GM23338 (cell line): ENCODE measurements around the gene KIF19. TPM values are rescaled to one million over a fixed set of nuclear protein-coding genes. Genes with fewer than 3 reads are reported as not detected.

Source experiments
- ATAC-seq: fragments of 200-7000 bp; cut with Tn5 transposase; 3 replicates; pipeline ENCODE4 v1.9.1; 2020
- DNase-seq: peaks from one replicate; pipeline ENCODE4 v3.0.0-alpha.2; 2015; ENCODE audit warnings: low spot score
- H2AFZ ChIP-seq: fragments of 200-600 bp; sonication (generic); 2 replicates; pipeline ENCODE4 v1.8.0; 2016; ENCODE audit warnings: antibody characterized with exemption, mild to moderate bottlenecking, moderate library complexity
- H3F3A ChIP-seq: fragments of 200-600 bp; sonication (generic); replicated peaks from 2 replicates; pipeline ENCODE4 v1.8.0; 2017; ENCODE audit warnings: antibody characterized with exemption, mixed run types, low read depth
- H3K27ac ChIP-seq: fragments of 200-600 bp; sonication (generic); 2 replicates; pipeline ENCODE4 v1.6.1; 2016; ENCODE audit warnings: low read depth
- H3K27me3 ChIP-seq: fragments of 200-600 bp; sonication (generic); 2 replicates; pipeline ENCODE4 v1.8.0; 2016; ENCODE audit warnings: mild to moderate bottlenecking, mixed run types, moderate library complexity; ENCODE audit not compliant: insufficient read depth
- H3K36me3 ChIP-seq: fragments of 200-600 bp; sonication (generic); 2 replicates; pipeline ENCODE4 v1.8.0; 2016; ENCODE audit warnings: mild to moderate bottlenecking; ENCODE audit not compliant: insufficient read depth
- H3K4me1 ChIP-seq: fragments of 200-600 bp; sonication (generic); 2 replicates; pipeline ENCODE4 v1.8.0; 2016; ENCODE audit warnings: mild to moderate bottlenecking, moderate library complexity; ENCODE audit not compliant: insufficient read depth
- H3K4me2 ChIP-seq: fragments of 200-600 bp; sonication (generic); 2 replicates; pipeline ENCODE4 v1.7.1; 2017; ENCODE audit warnings: mixed run types
- H3K4me3 ChIP-seq: fragments of 200-600 bp; sonication (generic); 2 replicates; pipeline ENCODE4 v1.6.1; 2016; ENCODE audit warnings: mixed run types
- H3K79me2 ChIP-seq: fragments of 200-600 bp; sonication (generic); replicated peaks from 2 replicates; pipeline ENCODE4 v1.8.0; 2017; ENCODE audit warnings: mild to moderate bottlenecking; ENCODE audit not compliant: insufficient read depth
- H3K9me2 ChIP-seq: fragments of 200-600 bp; sonication (generic); 2 replicates; pipeline ENCODE4 v1.8.0; 2017; ENCODE audit not compliant: insufficient read depth
- H4K20me1 ChIP-seq: fragments of 200-600 bp; sonication (generic); replicated peaks from 2 replicates; pipeline ENCODE4 v1.8.0; 2017; ENCODE audit warnings: mild to moderate bottlenecking; ENCODE audit not compliant: insufficient read depth
- H3K27ac Mint-ChIP-seq: 2 replicates; pipeline ENCODE4 v1.8.0; 2020; ENCODE audit warnings: inconsistent platforms, mild to moderate bottlenecking, moderate library complexity, mixed read lengths
- H3K27me3 Mint-ChIP-seq: 3 replicates; pipeline ENCODE4 v1.8.0; 2022; ENCODE audit warnings: low read depth, mild to moderate bottlenecking, moderate library complexity, mixed read lengths, inconsistent platforms; ENCODE audit not compliant: insufficient read depth, poor library complexity
- H3K36me3 Mint-ChIP-seq: 3 replicates; pipeline ENCODE4 v1.8.0; 2021; ENCODE audit warnings: low read depth, mild to moderate bottlenecking, inconsistent platforms, moderate library complexity, mixed read lengths
- H3K4me1 Mint-ChIP-seq: 3 replicates; pipeline ENCODE4 v1.8.0; 2020; ENCODE audit warnings: mild to moderate bottlenecking, inconsistent platforms, mixed read lengths
- H3K4me3 Mint-ChIP-seq: 3 replicates; pipeline ENCODE4 v1.8.0; 2021; ENCODE audit warnings: moderate library complexity, mild to moderate bottlenecking, inconsistent platforms, mixed read lengths
- H3K9me3 Mint-ChIP-seq: 3 replicates; pipeline ENCODE4 v1.8.0; 2020; ENCODE audit warnings: moderate library complexity, mild to moderate bottlenecking, inconsistent platforms, mixed read lengths
- CREB1 ChIP-seq: fragments of 250-450 bp; sonication (Bioruptor Pico); IDR thresholded peaks from 2 replicates; pipeline ENCODE4 v1.5.0; 2020; ENCODE audit warnings: low read depth, mild to moderate bottlenecking, moderate library complexity
- EZH2phosphoT487 ChIP-seq: fragments of 200-600 bp; sonication (generic); IDR thresholded peaks from one replicate; pipeline ENCODE4 v1.8.1; 2018; ENCODE audit warnings: antibody characterized with exemption; ENCODE audit not compliant: unreplicated experiment
- JUNB ChIP-seq: IDR thresholded peaks from one replicate; pipeline ENCODE4 v1.6.1; 2016; ENCODE audit warnings: antibody characterized with exemption; ENCODE audit not compliant: unreplicated experiment
- POLR2AphosphoS5 ChIP-seq: IDR thresholded peaks from 2 replicates; pipeline ENCODE4 v1.6.1; 2016; ENCODE audit warnings: antibody characterized with exemption, low read depth
- STAT1 ChIP-seq: IDR thresholded peaks from one replicate; pipeline ENCODE4 v1.6.1; 2016; ENCODE audit warnings: antibody characterized with exemption; ENCODE audit not compliant: unreplicated experiment
- ZNF114 ChIP-seq: fragments of 250-450 bp; sonication (Bioruptor Pico); IDR thresholded peaks from 2 replicates; pipeline ENCODE4 v1.5.0; 2020; ENCODE audit warnings: mild to moderate bottlenecking, moderate library complexity
- polyA plus RNA-seq: library from polyadenylated mRNA; unstranded; fragments of >200 nt; fragmentation: Nextera tagmentation; extraction: Ambion mirVana; gene quantifications from 2 replicates; pipeline ENCODE4 v1.2.1, GENCODE V29; 2016
- total RNA-seq: library from RNA; depleted of rRNA; stranded (reverse); fragments of >200 nt; shearing (Covaris generic); gene quantifications from 2 replicates; pipeline ENCODE4 v1.2.3, GENCODE V29; 2014
- TF ChIP-seq, protein P1 (sequence below), 2 experiments: fragments of 200-600 bp in 1 of 2; sonication (generic) in 1 of 2; conservative IDR thresholded peaks; 2 replicates each; pipeline versions ENCODE4 v1.5.1 to v1.6.1; 2016 to 2017; ENCODE audit warnings: antibody characterized with exemption in 2 of 2, low read depth in 2 of 2, mild to moderate bottlenecking in 2 of 2, moderate library complexity in 1 of 2
- TF ChIP-seq, protein P2 (sequence below): IDR thresholded peaks from one replicate; pipeline ENCODE4 v1.6.1; 2018; ENCODE audit warnings: antibody characterized with exemption; ENCODE audit not compliant: unreplicated experiment

Gene KIF19
- total and polyA plus RNA-seq, 2 experiments from 2014 or later: 0.35 to 0.36 TPM

DNA sequence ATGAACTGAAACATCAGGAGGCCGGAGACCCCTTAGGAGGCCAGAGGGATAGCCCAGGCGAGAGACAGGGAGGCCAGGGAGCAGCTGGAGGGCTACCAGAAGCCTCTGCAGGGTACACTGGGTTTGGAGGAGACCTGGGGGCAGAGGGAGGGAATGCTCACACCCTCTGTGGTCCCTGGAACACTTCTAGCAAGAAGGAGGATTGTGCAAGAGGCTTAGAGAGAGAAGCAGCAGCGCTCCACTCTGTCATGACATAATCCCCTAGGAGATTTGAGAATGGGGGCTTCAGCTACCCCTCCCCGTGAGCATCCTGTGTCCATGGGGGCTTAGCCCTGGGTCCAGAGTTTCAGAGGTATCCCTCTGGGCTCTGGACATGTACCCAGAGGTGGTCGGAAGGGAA, 57.1 kb downstream of the KIF19 start:
- no peak overlapping the region for H3K27ac Mint-ChIP-seq
- H3K36me3 ChIP-seq: no peaks in the 10 kb centered on the region

DNA sequence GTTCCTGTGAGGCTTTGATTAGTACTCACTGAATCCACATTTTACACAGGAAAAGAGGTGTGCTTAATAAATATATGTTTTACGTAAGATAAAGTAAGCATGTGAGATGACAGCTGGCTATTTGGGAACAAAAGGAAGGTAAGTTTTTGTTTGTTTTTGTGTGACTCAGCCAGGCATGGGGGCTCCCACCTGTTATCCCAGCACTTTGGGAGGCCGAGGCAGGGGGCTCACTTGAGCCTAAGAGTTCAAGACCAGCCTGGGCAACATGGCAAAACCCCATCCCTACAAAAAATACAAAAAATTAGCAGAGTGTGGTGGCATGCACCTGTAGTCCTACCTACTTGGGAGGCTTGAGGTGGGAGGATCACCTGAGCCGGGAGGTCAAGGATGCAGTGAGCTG, 59.2 kb downstream of the KIF19 start:
- H3K27me3 ChIP-seq: no peaks in the 10 kb centered on the region
- H2AFZ ChIP-seq: no peak overlapping the region
- no peak overlapping the region for H3K4me2 ChIP-seq
- ATAC-seq: no peak
- Mint-ChIP-seq H3K9me3 (no peaks in the 10 kb centered on the region), H3K4me3 (no peak overlapping the region), H3K36me3 (no peaks in the 10 kb centered on the region), H3K4me1 (peaks cover 38% of the 10 kb centered on the region), H3K27ac (no peak overlapping the region), H3K27me3 (peaks cover 18% of the 10 kb centered on the region)
- no peak overlapping the region for H3K4me3 ChIP-seq
- H4K20me1 ChIP-seq: no peaks in the 10 kb centered on the region
- H3K79me2 ChIP-seq: no peaks in the 10 kb centered on the region
- no peaks in the 10 kb centered on the region for H3K36me3 ChIP-seq
- no peak overlapping the region for H3K27ac ChIP-seq
- H3K4me1 ChIP-seq: peaks cover 27% of the 10 kb centered on the region
- DNase-seq: no peak
- H3K9me2 ChIP-seq: no peaks in the 10 kb centered on the region
- H3F3A ChIP-seq: 0 out of 2 replicates have a peak, but pooled peaks cover 3% of the 10 kb centered on the region
- TF ChIP-seq ZNF114 (CRISPR knock-in tag) (no peak), POLR2AphosphoS5 (no peak), EZH2phosphoT487 (no peak), JUNB (no peak), CREB1 (CRISPR knock-in tag) (no peak), STAT1 (no peak)
- TF ChIP-seq, protein P1, sequence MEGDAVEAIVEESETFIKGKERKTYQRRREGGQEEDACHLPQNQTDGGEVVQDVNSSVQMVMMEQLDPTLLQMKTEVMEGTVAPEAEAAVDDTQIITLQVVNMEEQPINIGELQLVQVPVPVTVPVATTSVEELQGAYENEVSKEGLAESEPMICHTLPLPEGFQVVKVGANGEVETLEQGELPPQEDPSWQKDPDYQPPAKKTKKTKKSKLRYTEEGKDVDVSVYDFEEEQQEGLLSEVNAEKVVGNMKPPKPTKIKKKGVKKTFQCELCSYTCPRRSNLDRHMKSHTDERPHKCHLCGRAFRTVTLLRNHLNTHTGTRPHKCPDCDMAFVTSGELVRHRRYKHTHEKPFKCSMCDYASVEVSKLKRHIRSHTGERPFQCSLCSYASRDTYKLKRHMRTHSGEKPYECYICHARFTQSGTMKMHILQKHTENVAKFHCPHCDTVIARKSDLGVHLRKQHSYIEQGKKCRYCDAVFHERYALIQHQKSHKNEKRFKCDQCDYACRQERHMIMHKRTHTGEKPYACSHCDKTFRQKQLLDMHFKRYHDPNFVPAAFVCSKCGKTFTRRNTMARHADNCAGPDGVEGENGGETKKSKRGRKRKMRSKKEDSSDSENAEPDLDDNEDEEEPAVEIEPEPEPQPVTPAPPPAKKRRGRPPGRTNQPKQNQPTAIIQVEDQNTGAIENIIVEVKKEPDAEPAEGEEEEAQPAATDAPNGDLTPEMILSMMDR (conservative IDR thresholded peaks at IDR 0.05; ENCODE audit: low read depth in 2 of 2): no peak
- TF ChIP-seq, protein P2, sequence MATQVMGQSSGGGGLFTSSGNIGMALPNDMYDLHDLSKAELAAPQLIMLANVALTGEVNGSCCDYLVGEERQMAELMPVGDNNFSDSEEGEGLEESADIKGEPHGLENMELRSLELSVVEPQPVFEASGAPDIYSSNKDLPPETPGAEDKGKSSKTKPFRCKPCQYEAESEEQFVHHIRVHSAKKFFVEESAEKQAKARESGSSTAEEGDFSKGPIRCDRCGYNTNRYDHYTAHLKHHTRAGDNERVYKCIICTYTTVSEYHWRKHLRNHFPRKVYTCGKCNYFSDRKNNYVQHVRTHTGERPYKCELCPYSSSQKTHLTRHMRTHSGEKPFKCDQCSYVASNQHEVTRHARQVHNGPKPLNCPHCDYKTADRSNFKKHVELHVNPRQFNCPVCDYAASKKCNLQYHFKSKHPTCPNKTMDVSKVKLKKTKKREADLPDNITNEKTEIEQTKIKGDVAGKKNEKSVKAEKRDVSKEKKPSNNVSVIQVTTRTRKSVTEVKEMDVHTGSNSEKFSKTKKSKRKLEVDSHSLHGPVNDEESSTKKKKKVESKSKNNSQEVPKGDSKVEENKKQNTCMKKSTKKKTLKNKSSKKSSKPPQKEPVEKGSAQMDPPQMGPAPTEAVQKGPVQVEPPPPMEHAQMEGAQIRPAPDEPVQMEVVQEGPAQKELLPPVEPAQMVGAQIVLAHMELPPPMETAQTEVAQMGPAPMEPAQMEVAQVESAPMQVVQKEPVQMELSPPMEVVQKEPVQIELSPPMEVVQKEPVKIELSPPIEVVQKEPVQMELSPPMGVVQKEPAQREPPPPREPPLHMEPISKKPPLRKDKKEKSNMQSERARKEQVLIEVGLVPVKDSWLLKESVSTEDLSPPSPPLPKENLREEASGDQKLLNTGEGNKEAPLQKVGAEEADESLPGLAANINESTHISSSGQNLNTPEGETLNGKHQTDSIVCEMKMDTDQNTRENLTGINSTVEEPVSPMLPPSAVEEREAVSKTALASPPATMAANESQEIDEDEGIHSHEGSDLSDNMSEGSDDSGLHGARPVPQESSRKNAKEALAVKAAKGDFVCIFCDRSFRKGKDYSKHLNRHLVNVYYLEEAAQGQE: no peak

More for the DNA sequence above, 57.1 kb downstream of the KIF19 start:
- Mint-ChIP-seq H3K4me3 (no peak overlapping the region), H3K9me3 (no peaks in the 10 kb centered on the region), H3K36me3 (no peaks in the 10 kb centered on the region), H3K27me3 (peaks cover 17% of the 10 kb centered on the region), H3K4me1 (peaks cover 28% of the 10 kb centered on the region)
- no peak overlapping the region for H2AFZ ChIP-seq
- H3K79me2 ChIP-seq: no peaks in the 10 kb centered on the region
- peaks cover 34% of the 10 kb centered on the region for H3K4me1 ChIP-seq
- H3K4me2 ChIP-seq: no peak overlapping the region
- no peaks in the 10 kb centered on the region for H4K20me1 ChIP-seq
- no peaks in the 10 kb centered on the region for H3K27me3 ChIP-seq
- no peaks in the 10 kb centered on the region for H3K9me2 ChIP-seq
- H3K27ac ChIP-seq: no peak overlapping the region
- no peak overlapping the region for H3K4me3 ChIP-seq
- DNase-seq: no peak
- TF ChIP-seq, protein P2: no peak
- 0 out of 2 replicates have a peak, but pooled peaks cover 3% of the 10 kb centered on the region for H3F3A ChIP-seq
- no peak for ATAC-seq
